Measurements from ENCODE around the gene GCK.
"Not testable (repeated sequence)": the region's sequence is repeated elsewhere in the genome, so short reads cannot be mapped to it uniquely, and the experiment has no call there.

The GCK gene

GRCh38 chr7:44183386-44183785 lies 5.9 kb downstream of the GCK start:
- in situ Hi-C loops (cut with MboI; ENCODE audit: low sequenced_read_pairs, unreplicated experiment): no loop called here
- no peak for DNase-seq (ENCODE audit: low spot score)
- TF ChIP-seq CTCF (IDR thresholded peaks at IDR 0.05; ENCODE audit: borderline replicate concordance, control extremely low read depth, extremely low read depth, insufficient read depth, missing control alignments): no peak

- no peak for DNase-seq (ENCODE audit: low spot score)
- no peak for TF ChIP-seq CTCF (IDR thresholded peaks at IDR 0.05; ENCODE audit: borderline replicate concordance, control extremely low read depth, extremely low read depth, insufficient read depth, missing control alignments)
- in situ Hi-C loops (cut with MboI; ENCODE audit: low sequenced_read_pairs, unreplicated experiment): no loop called here
These were observed 6.4 kb downstream of the GCK start for GRCh38 chr7:44182827-44183226.

GRCh38 chr7:44180631-44181030 lies 8.6 kb downstream of the GCK start:
- no peak for DNase-seq (ENCODE audit: low spot score)
- in situ Hi-C loops (cut with MboI; ENCODE audit: low sequenced_read_pairs, unreplicated experiment): no loop called here
- TF ChIP-seq CTCF (IDR thresholded peaks at IDR 0.05; ENCODE audit: borderline replicate concordance, control extremely low read depth, extremely low read depth, insufficient read depth, missing control alignments): no peak

- in situ Hi-C loops (cut with MboI; ENCODE audit: low sequenced_read_pairs, unreplicated experiment): no loop called here
- DNase-seq (ENCODE audit: low spot score): no peak
- TF ChIP-seq CTCF (IDR thresholded peaks at IDR 0.05; ENCODE audit: borderline replicate concordance, control extremely low read depth, extremely low read depth, insufficient read depth, missing control alignments): no peak
These were observed 11.6 kb downstream of the GCK start for GRCh38 chr7:44177570-44178131.

- no peak for TF ChIP-seq CTCF (IDR thresholded peaks at IDR 0.05; ENCODE audit: borderline replicate concordance, control extremely low read depth, extremely low read depth, insufficient read depth, missing control alignments)
- in situ Hi-C loops (cut with MboI; ENCODE audit: low sequenced_read_pairs, unreplicated experiment): no loop called here
- no peak for DNase-seq (ENCODE audit: low spot score)
These were observed 12.8 kb downstream of the GCK start for GRCh38 chr7:44176486-44176885.

- no peak for DNase-seq (ENCODE audit: low spot score)
- TF ChIP-seq CTCF (IDR thresholded peaks at IDR 0.05; ENCODE audit: borderline replicate concordance, control extremely low read depth, extremely low read depth, insufficient read depth, missing control alignments): no peak
- in situ Hi-C loops (cut with MboI; ENCODE audit: low sequenced_read_pairs, unreplicated experiment): no loop called here
These were observed 13.5 kb downstream of the GCK start for GRCh38 chr7:44175730-44176129.

GRCh38 chr7:44174694-44174948 lies 14.6 kb downstream of the GCK start:
- DNase-seq (ENCODE audit: low spot score); in situ Hi-C loops (cut with MboI; ENCODE audit: low sequenced_read_pairs, unreplicated experiment): not testable (repeated sequence)

Data from GM13976 (cell line).